Anterior cingulate cortex (tissue), 58 donors: ENCODE data around the gene NEK2.
"Not testable (repeated sequence)": the region's sequence is repeated elsewhere in the genome, so short reads cannot be mapped to it uniquely, and the experiment has no call there.

Experiments used
- DNase-seq, 58 donors: peaks; one replicate each; lab custom pipeline; 2025; lab: John Stamatoyannopoulos, UW

The NEK2 gene

DNA sequence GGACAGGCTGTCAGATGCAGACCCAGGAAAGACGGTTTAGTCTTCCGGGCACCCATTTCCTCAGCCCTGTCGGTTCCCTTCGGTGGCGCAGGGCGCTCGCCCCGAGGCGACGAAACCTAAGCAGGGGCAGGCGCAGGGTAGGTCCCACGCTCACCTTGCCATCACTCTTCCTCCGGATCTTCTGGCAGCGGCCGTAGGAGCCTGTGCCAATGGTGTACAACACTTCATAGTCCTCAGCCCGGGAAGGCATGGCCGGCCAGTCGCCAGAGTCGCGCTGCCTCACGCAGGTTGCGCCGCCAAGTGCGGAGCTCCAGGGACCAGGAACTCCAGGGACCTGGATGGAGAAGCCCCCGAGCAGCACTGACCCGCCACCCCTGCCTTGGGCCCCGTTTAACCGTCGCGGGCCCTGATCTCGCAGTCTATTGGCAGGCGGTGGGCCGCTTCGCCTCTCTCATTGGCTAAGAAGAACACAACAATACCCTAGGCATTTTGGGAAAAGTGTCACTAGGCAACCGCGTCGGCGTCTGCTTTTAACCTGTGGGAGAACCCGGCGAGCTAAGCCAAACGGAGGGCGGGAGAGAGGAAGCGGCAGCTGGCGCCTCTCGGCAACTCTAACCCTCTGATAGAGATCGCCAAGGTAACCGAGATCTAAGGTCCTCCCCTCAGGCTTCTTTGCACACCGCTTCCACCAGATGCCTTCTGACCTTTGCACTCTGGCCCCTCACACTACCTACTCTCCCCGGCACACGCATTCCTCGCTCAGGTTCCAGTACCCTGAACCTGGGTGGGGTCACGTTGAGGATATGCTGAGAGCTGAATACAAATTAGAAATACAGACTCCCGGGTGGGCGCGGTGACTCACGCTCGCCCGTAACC, at the start of gene NEK2:
NEK2 (minus strand) TSS at position 392 of the 876 bp plus-strand sequence; CDS start at position 250, 142 bp downstream.
- peak in 57 of 58 donors; percentile 23 to 91 (median 72) for DNase-seq

DNA sequence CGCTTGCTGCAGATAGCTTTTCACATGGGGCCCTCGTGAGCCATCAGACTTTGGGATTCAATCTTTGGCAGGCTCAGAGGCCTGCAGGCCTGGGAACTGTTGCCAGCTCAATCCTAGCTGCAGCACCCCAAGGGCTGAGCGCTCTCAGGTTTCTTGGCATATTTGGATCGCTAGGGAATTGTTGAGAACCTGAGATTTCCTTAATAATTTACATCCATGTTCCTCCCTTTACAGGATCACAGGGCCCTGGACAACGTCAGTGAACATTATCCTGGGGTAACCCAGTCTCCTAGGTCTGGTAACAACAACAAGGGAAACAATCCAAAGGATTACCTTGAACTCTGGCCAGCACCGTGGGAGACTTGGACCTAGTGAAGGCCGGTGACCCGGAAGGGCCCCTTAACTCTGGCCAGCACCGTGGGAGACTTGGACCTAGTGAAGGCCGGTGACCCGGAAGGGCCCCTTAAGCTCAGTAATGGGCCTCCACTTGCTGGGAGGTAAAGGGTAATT, 49.3 kb upstream of the NEK2 start:
- DNase-seq: peak in 4 of 58 donors; percentile 10 to 41 (median 22)

DNA sequence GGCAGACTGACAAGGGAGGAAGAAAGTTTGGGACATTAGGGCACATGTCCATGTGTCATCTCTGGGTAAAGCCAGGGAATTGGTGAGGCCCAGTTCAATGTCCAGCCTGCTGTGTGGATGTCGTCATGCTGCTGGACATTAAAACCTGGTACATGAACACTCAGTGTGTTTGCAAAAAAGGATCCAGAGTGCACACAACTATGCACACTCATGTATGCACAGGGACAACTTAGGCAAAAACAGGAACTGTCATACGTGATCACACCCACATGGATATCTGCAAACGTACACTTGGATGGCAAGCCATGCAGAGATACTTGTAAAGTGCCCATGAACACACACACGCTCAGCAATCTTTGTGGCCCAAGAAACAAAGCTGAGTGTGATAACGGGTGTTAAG, 47.9 kb upstream of the NEK2 start:
- no peak for DNase-seq

DNA sequence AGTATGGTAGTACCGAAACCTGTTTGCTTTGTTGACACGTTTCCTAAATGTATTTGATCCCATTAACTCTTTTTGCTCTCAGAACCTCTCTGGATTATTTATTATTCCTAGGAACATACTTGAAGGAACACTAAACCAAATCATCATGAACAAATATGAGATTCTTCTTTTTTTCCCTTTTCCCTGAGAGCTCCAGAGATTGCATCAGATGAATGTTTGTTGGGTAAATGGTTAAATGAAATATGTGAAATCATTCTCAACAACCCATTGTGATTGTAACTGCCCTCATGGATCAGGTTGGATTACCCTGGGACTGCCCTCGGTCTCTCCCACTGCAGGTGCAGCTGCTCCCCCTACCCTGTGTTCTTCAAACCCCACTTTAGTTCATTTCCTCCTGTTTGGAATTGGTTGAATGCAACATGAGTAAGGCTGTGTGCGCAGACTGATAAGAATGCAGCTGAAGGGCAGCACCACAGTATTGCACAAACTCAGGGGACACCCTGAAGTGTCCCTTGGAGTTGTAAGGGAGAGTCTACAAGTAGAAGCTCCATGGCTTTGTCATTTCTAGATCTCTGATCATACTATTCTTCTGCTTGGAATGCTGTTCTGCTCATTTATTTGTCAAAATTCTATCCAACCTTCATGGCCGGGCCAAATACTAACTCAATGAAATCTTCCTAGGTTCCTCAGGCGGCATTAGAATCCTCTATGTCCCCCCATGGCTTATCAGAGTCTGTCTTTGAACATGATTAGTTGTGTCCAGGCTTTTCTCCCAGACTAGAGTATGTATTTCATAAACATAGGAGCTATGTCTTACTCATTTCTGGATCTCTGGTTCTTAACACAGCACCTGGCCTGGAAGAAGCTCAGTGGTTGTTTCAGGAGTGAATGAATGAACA, 47.1 kb upstream of the NEK2 start:
- DNase-seq: no peak

GRCh38 chr1:211716555-211716954, 41.1 kb upstream of the NEK2 start:
- not testable (repeated sequence) for DNase-seq

GRCh38 chr1:211715971-211716370, 40.5 kb upstream of the NEK2 start:
- DNase-seq: no peak

- no peak for DNase-seq
These were observed 38.7 kb upstream of the NEK2 start for GRCh38 chr1:211714154-211714553.

DNA sequence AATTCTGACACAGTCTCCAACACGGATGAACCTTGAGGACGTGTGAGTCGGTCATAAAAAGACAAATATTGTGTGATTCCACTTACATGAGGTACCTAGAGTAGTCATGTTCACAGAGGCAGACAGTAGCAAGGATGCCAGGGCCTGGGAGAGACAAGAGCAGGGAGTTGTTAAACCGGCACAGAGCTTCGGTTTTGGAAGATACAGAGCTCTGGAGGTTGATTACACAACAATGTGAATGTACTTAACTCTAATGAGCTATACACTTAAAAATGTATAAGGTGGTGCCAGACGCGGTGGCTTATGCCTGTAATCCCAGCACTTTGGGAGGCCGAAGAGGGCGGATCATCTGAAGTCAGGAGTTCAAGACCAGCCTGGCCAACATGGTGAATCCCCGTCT, 37.8 kb upstream of the NEK2 start:
- no peak for DNase-seq

- DNase-seq: no peak
These were observed 35.9 kb upstream of the NEK2 start for GRCh38 chr1:211711315-211711705.

DNA sequence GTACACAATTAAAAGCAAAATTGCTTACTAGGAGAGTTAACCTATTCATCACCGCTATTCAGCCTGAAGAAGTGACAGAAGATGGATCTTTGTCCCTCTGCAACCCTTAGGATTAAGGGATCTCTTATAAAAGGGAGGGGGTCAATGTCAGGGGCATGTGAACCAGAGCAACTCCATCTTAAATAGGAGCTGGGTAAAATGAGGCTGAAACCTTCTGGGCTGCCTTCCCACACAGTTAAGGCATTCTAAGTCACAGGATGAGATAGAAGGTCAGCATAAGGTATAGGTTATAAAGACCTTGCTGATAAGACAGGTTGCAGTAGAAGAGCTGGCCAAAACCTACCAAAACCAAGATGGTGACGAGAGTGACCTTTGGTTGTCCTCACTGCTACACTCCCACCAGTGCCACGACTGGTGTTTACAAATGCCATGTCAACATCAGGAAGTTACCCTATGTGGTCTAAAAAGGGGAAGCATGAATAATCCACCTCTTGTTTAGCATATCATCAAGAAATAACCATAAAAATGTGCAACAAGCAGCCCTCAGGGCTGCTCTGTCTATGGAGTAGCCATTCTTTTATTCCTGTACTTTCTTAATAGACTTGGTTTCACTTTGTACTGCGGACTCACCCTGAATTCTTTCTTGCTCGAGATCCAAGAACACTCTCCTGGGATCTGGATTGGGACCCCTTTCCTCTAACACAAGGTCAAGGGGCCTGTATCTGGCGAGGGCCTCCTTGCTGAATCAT, 35.3 kb upstream of the NEK2 start:
- DNase-seq: no peak

- no peak for DNase-seq
These were observed 33.5 kb upstream of the NEK2 start for GRCh38 chr1:211708926-211709325.

DNA sequence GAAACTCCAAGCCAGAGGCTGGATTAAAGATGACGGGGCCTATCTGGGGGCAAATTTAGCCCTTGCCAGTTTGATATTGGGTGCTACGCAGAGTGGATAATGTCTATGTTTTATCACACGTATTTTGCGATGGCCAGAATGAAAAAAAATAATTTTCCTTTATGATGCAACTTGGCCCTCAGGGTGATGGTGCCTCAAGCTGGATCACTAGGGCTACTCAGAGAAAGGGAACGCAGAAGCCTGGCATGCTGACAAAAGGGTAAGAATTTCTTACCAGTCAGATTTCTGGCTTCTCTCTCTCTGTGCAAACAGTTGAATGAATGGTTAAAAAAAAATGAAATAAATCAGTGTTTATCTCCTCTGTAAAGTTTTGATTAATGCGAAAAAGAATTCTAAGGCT, 32.6 kb upstream of the NEK2 start:
- DNase-seq: no peak

GRCh38 chr1:211705467-211706091, 30.2 kb upstream of the NEK2 start:
- DNase-seq: no peak

DNA sequence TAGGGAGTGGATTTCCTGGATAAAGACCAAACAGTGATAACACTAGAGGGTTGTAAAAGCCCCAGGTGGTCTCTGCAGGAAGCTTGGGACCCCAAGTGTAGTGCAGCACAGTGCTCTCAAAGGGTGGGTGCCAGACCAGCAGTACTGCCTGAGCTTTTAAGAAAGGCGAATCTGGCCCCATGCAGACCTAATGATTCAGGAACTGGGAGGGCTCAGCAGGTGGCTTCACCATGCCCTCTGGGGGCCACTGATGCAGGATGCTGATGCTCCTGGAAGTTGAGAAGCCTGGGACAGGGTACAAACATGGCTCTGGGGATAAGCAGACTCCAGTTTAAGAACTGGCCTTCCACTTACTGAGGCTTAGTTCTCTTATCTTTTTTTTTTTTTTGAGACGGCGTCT, 29.1 kb upstream of the NEK2 start:
- DNase-seq: no peak

DNA sequence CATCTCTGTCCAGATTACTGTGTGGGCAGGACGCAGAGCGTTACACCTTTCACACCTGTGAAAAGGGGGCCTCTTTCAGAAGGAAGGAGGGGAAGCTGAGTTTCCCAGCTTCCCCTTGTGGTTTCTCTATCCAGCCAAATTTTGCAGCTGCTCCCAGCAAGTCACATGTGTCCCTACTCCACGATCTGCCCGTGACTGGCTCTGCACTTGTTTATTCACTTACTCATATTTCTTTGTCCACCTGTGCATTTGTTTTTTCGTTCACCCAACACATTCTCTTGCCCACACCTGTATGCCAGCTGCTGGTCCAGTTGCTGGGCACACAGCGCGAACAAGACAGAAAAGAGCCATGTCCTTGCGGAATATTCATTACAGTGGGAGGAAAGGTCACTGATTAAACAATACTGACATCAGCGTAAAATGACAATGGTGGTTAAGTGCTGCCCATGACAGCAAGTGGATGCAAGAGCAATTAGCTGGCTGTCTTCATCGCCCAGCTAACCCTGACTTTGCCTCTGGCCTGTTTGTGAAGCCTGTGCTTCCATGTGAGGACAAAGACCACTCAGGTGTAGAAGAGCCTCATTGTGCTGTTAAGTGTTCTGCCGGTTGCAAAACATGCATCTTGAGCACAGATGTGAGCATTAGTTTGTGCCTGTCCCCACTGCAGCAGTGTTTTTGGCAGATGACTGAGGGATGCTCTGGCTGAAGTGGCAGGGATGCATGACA, 28.6 kb upstream of the NEK2 start:
- DNase-seq: peak in 14 of 58 donors; percentile 2 to 38 (median 24)

DNA sequence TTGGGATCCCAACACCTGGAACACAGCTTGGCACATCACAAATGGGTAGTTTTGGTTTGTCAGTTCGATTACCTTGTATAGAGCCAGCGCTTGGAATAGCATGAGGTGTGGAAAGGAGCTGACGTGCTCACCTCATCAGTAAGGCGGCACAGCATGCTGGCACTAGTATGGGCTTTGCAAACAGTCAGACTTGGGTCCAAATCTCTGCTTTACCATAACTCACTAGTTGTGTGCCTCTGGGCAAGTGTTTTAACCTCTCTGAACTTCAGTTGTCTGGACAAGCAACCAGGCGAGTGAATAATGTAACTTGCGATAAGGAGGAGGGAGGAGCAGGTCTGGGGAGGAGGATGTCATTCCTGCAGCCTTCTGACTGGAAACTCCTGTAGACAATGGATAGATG, 26.3 kb upstream of the NEK2 start:
- no peak for DNase-seq

GRCh38 chr1:211699059-211699458, 23.6 kb upstream of the NEK2 start:
- no peak for DNase-seq

- peak in 56 of 58 donors; percentile 6 to 85 (median 62) for DNase-seq
These were observed 23.0 kb upstream of the NEK2 start for GRCh38 chr1:211698161-211699026.
